ENCODE measurements around the gene ARHGAP1. TPM values are rescaled to one million over a fixed set of nuclear protein-coding genes. Genes with fewer than 3 reads are reported as not detected.
A peak's percentile ranks its signal among the peaks of the same experiment; 100 is the strongest.

Gene ARHGAP1
- total RNA-seq, 2 donors from 2014 or later = 106 to 159 TPM

- DNase-seq (ENCODE audit: low spot score) (no peak), ATAC-seq (ENCODE audit: insufficient number of reproducible peaks, low FRiP score, low read depth) (no peak)
- H3K9me3 ChIP-seq = no peaks in the 10 kb centered on the region
- H3K4me1 ChIP-seq (ENCODE audit: control insufficient read depth in 1 of 2, low read depth in 2 of 2) = peaks cover 0 to 5% of the 10 kb centered on the region in 2 donors
- TF ChIP-seq CTCF (IDR thresholded peaks at IDR 0.05) = no peak
- H3K27ac ChIP-seq = peak overlapping the region; percentile 37 to 63
- no peaks in the 10 kb centered on the region for H3K27me3 ChIP-seq (replicated peaks; ENCODE audit: insufficient read depth)
- peaks cover 57% of the 10 kb centered on the region for H3K36me3 ChIP-seq
- H3K4me3 ChIP-seq = no peak overlapping the region
These were observed 43.2 kb downstream of the ARHGAP1 start for GRCh38 chr11:46657186-46657585.

- DNase-seq (ENCODE audit: low spot score) (no peak), ATAC-seq (ENCODE audit: insufficient number of reproducible peaks, low FRiP score, low read depth) (no peak)
- Histone ChIP-seq H3K27ac (no peak overlapping the region), H3K4me3 (no peak overlapping the region), H3K9me3 (no peaks in the 10 kb centered on the region), H3K36me3 (peaks cover 67% of the 10 kb centered on the region), H3K4me1 (ENCODE audit: control insufficient read depth in 1 of 2, low read depth in 2 of 2) (peaks cover 0 to 5% of the 10 kb centered on the region in 2 donors), H3K27me3 (replicated peaks; ENCODE audit: insufficient read depth) (no peaks in the 10 kb centered on the region)
- no peak for TF ChIP-seq CTCF (IDR thresholded peaks at IDR 0.05)
These were observed 44.8 kb downstream of the ARHGAP1 start for GRCh38 chr11:46655631-46656030.

- Histone ChIP-seq H3K4me1 (ENCODE audit: control insufficient read depth in 1 of 2, low read depth in 2 of 2) (peaks cover 22 to 32% of the 10 kb centered on the region in 2 donors), H3K9me3 (no peaks in the 10 kb centered on the region), H3K27me3 (replicated peaks; ENCODE audit: insufficient read depth) (no peaks in the 10 kb centered on the region), H3K36me3 (peaks cover 52% of the 10 kb centered on the region), H3K4me3 (peak overlapping the region; percentile 27), H3K27ac (peak overlapping the region; percentile 89)
- ATAC-seq (ENCODE audit: insufficient number of reproducible peaks, low FRiP score, low read depth) (peak; percentile 82), DNase-seq (ENCODE audit: low spot score) (peak; percentile 47)
- no peak for TF ChIP-seq CTCF (IDR thresholded peaks at IDR 0.05)
These were observed 51.2 kb downstream of the ARHGAP1 start for GRCh38 chr11:46649180-46649738.

GRCh38 chr11:46643986-46644385 is 56.4 kb downstream of the ARHGAP1 start:
- no peak for TF ChIP-seq CTCF (IDR thresholded peaks at IDR 0.05)
- Histone ChIP-seq H3K27ac (no peak overlapping the region), H3K4me3 (no peak overlapping the region), H3K4me1 (ENCODE audit: control insufficient read depth in 1 of 2, low read depth in 2 of 2) (peaks cover 14 to 18% of the 10 kb centered on the region in 2 donors), H3K36me3 (peaks cover 31% of the 10 kb centered on the region), H3K27me3 (replicated peaks; ENCODE audit: insufficient read depth) (no peaks in the 10 kb centered on the region), H3K9me3 (no peaks in the 10 kb centered on the region)
- ATAC-seq (ENCODE audit: insufficient number of reproducible peaks, low FRiP score, low read depth) (no peak), DNase-seq (ENCODE audit: low spot score) (no peak)

- Histone ChIP-seq H3K36me3 (peaks cover 31% of the 10 kb centered on the region), H3K4me1 (ENCODE audit: control insufficient read depth in 1 of 2, low read depth in 2 of 2) (peaks cover 9 to 14% of the 10 kb centered on the region in 2 donors), H3K27ac (no peak overlapping the region), H3K4me3 (no peak overlapping the region), H3K9me3 (no peaks in the 10 kb centered on the region), H3K27me3 (replicated peaks; ENCODE audit: insufficient read depth) (no peaks in the 10 kb centered on the region)
- TF ChIP-seq CTCF (IDR thresholded peaks at IDR 0.05) = no peak
- ATAC-seq (ENCODE audit: insufficient number of reproducible peaks, low FRiP score, low read depth) = no peak
- DNase-seq (ENCODE audit: low spot score) = no peak
These were observed 56.9 kb downstream of the ARHGAP1 start for GRCh38 chr11:46643531-46643930.
